Subcutaneous adipose tissue (tissue), 4 donors: ENCODE measurements around the gene ADAMTS2. TPM values are rescaled to one million over a fixed set of nuclear protein-coding genes. Genes with fewer than 3 reads are reported as not detected.

Experiments
- CTCF ChIP-seq: fragments of 450-650 bp; IDR thresholded peaks from one replicate; pipeline ENCODE4 v1.5.1; 2016; ENCODE audit warnings: low read depth, mild to moderate bottlenecking, control low read depth, antibody characterized with exemption, moderate library complexity
- total RNA-seq, 4 donors: library from RNA; depleted of rRNA; stranded (reverse); fragments of >200 nt; gene quantifications; one replicate each; pipeline ENCODE4 v1.1.0, GENCODE V29; 2016

The ADAMTS2 gene
- total RNA-seq, 4 donors from 2014 or later: 26.7 to 56.5 (median 46.6) TPM

GRCh38 chr5:179371121-179371510 is 25.9 kb upstream of the ADAMTS2 start:
- TF ChIP-seq CTCF: no peak

GRCh38 chr5:179370490-179371120 is 25.3 kb upstream of the ADAMTS2 start:
- no peak for TF ChIP-seq CTCF

GRCh38 chr5:179369530-179369884 is 24.2 kb upstream of the ADAMTS2 start:
- TF ChIP-seq CTCF: no peak

GRCh38 chr5:179368806-179369529 is 23.7 kb upstream of the ADAMTS2 start:
- no peak for TF ChIP-seq CTCF

GRCh38 chr5:179368126-179368805 is 23.0 kb upstream of the ADAMTS2 start:
- TF ChIP-seq CTCF: no peak

- TF ChIP-seq CTCF: no peak
Measured at GRCh38 chr5:179367491-179367890, 22.2 kb upstream of the ADAMTS2 start.

- no peak for TF ChIP-seq CTCF
Measured at GRCh38 chr5:179362355-179362754, 17.1 kb upstream of the ADAMTS2 start.
